ENCODE data around the gene DCDC2B. TPM values are rescaled to one million over a fixed set of nuclear protein-coding genes. Genes with fewer than 3 reads are reported as not detected.

The DCDC2B gene
- total and polyA plus RNA-seq, 9 of the 15 experiments (the other 6 are each of a cell fraction or from before 2014, with no cell fraction given) = not detected

- peak; percentile 54; the same call in 1 of the 2 replicates for TF ChIP-seq ESRRA (IDR thresholded peaks at IDR 0.05; ENCODE audit: borderline replicate concordance, low read depth)
- TF ChIP-seq ZNF639 (CRISPR knock-in tag; conservative IDR thresholded peaks at IDR 0.05 in 1 of 2, IDR thresholded peaks at IDR 0.05 in 1 of 2) = no peak
- no peak for TF ChIP-seq ZNF668 (CRISPR knock-in tag; IDR thresholded peaks at IDR 0.05)
- no peak for TF ChIP-seq ZBTB26 (CRISPR knock-in tag; IDR thresholded peaks at IDR 0.05)
- no peak for TF ChIP-seq ZNF445 (CRISPR knock-in tag; IDR thresholded peaks at IDR 0.05; ENCODE audit: low read depth)
- TF ChIP-seq NUFIP1 (IDR thresholded peaks at IDR 0.05; ENCODE audit: partially characterized antibody) = no peak
- no peak for TF ChIP-seq ZBTB17 (CRISPR knock-in tag; IDR thresholded peaks at IDR 0.05)
- TF ChIP-seq NONO (IDR thresholded peaks at IDR 0.05; ENCODE audit: low read depth in 2 of 2, low read length in 1 of 2) = no peak
- no peak for TF ChIP-seq AFF4 (CRISPR knock-in tag; IDR thresholded peaks at IDR 0.05)
- TF ChIP-seq USF2 (CRISPR knock-in tag; IDR thresholded peaks at IDR 0.05) = no peak
- no peak for TF ChIP-seq ZNF766 (CRISPR knock-in tag; conservative IDR thresholded peaks at IDR 0.05)
- no peak for TF ChIP-seq HIVEP1 (CRISPR knock-in tag; IDR thresholded peaks at IDR 0.05)
- no peak for TF ChIP-seq BRF2 (IDR thresholded peaks at IDR 0.05; ENCODE audit: borderline replicate concordance, insufficient read depth, insufficient read length)
- TF ChIP-seq TCF3 (CRISPR knock-in tag; IDR thresholded peaks at IDR 0.05) = no peak
- TF ChIP-seq SRSF1 (IDR thresholded peaks at IDR 0.05; ENCODE audit: low read depth, low read length) = no peak
- peak; percentile 44 for TF ChIP-seq ZFX (CRISPR knock-in tag; IDR thresholded peaks at IDR 0.05)
- TF ChIP-seq TBL1XR1 (IDR thresholded peaks at IDR 0.05; ENCODE audit: low read length in 2 of 2) = no peak
- TF ChIP-seq RCOR1 (IDR thresholded peaks at IDR 0.05; ENCODE audit: borderline replicate concordance in 1 of 2, low read depth in 2 of 2, low read length in 2 of 2) = 0 out of 4 replicates have a peak, but pooled peaks of 1 of the 2 experiments have one; percentile 46
Measured at GRCh38 chr1:32215629-32216480, 7.0 kb downstream of the DCDC2B start (continued).

Measured in K562 (cell line).